GM18870 (cell line): ENCODE measurements around the gene GGA1.
"Not testable (repeated sequence)": the region's sequence is repeated elsewhere in the genome, so short reads cannot be mapped to it uniquely, and the experiment has no call there.

Experiments used
- ATAC-seq: cut with Tn5 transposase; IDR thresholded peaks from one replicate; pipeline ENCODE4 v1.9.1; 2021; ENCODE audit warnings: moderate library complexity; ENCODE audit not compliant: unreplicated experiment

The GGA1 gene

GRCh38 chr22:37571258-37571991 is 37.2 kb upstream of the GGA1 start:
- no peak for ATAC-seq

- no peak for ATAC-seq
Measured at GRCh38 chr22:37571992-37572373, 36.7 kb upstream of the GGA1 start.

GRCh38 chr22:37575490-37576003 is 33.1 kb upstream of the GGA1 start:
- no peak for ATAC-seq

DNA sequence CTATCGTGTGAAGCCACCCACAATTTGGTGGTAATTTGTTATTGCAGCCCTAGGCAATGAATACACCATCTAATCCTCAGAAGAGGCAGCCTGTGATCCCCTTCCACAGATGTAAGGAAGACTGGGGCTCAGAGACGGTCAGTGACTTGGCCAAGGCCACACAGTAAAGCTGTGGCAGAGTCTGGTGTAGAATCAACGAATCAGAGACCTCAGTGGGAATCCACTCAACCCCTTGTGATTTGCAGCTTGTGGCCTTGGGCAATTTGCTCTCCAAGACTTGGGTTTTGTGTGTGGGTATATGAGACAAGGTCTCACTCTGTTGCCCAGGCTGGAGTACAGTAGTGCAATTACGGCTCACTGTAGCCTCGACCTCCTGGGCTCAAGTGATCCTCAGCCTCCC is 30.6 kb upstream of the GGA1 start:
- no peak for ATAC-seq

DNA sequence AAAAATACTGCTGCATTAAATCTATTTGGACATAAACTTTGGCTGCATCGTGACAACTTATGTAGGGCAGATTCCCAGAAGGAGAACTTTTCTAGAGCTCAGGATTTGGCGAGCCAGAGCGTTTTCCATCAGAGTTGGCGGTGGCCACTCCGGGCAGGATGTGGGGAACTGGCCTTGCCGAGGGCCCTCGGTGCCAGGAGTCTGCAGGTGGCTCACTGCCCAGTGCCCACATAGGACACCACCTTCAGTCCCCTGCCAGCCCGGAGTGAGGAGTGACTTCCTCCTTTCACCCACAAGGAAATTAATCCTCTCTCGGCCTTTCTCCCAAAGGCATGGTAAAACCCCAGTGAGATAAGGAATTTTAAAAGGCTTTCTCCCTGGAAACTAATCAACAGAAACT is 27.1 kb upstream of the GGA1 start:
- ATAC-seq: no peak

- no peak for ATAC-seq
Measured at GRCh38 chr22:37582526-37582925, 26.1 kb upstream of the GGA1 start.

GRCh38 chr22:37588546-37589215 is 20.0 kb upstream of the GGA1 start:
- no peak for ATAC-seq

DNA sequence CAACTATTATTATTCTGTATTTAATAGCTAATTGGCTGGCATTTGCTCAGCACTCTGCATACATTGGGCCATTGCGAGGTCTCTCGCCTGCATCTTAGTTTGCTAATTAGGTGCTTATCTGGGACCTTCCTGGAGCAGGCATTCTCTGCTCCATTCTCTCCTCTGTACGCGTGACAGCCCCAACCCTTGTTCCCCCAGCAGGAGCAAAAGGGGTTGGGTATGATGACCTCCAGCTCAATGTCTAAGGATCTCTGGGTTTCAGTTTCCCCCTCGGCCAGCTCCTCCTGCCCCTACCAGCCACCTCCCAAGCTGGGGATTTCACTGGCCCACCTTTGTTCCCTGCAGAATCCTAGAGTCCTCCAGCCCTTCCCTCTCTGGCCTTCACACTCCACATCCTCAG is 19.0 kb upstream of the GGA1 start:
- no peak for ATAC-seq

GRCh38 chr22:37591081-37591480 is 17.6 kb upstream of the GGA1 start:
- not testable (repeated sequence) for ATAC-seq

- no peak for ATAC-seq
Measured at GRCh38 chr22:37591823-37592404, 16.7 kb upstream of the GGA1 start.

GRCh38 chr22:37594237-37594636 is 14.4 kb upstream of the GGA1 start:
- no peak for ATAC-seq

GRCh38 chr22:37599153-37599552 is 9.5 kb upstream of the GGA1 start:
- no peak for ATAC-seq

DNA sequence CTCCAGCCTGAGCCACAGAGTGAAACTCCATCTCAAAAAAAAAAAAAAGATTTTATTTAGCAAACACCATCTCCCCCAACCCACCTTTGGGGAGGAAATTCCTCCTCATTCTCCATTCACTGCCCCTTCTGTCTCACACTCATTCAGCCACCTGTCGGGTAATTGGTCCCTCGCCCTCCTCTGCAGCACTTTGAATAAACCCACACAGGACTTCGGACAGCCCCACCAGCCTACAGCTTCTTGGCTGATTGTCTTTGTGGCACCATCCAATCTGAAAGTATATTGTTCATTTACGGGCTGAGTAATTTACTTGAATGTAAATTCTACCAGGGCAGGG is 7.5 kb upstream of the GGA1 start:
- no peak for ATAC-seq

GRCh38 chr22:37601540-37602442 is 6.8 kb upstream of the GGA1 start:
- ATAC-seq: no peak

DNA sequence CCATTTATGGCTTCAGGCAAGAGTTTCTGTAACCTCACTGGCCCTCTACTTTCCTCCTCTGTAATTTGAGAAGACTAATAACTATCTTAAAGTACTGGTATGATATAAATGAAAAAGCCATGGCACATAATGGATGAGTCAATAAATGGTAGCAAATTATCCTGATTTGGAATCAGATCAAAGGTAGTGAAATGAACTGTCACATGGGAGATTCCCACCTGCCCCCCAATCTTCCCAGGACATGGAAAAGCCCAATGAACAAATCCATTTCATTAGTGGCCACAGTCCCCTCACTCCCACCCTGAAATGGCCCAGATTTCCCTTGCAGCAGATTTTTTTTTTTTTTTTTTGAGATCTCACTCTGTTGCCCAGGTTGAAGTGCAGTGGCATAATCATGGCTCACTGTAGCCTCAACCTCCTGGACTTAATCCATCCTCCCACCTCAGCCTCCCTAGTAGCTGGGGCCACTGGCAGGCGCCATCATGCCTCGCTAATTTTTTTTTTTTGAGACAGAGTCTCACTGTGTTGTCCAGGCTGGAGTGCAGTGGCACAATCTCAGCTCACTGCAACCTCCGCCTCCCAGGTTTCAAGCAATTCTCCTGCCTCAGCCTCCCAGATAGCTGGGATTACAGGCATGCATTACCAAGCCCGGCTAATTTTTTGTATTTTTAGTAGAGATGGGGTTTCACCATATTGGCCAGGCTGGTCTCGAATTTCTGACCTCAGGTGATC is 5.9 kb upstream of the GGA1 start:
- ATAC-seq: not testable (repeated sequence)

GRCh38 chr22:37604074-37604473 is 4.6 kb upstream of the GGA1 start:
- no peak for ATAC-seq

GRCh38 chr22:37604875-37605274 is 3.8 kb upstream of the GGA1 start:
- ATAC-seq: no peak

GRCh38 chr22:37607010-37607934 is 1.4 kb upstream of the GGA1 start:
- no peak for ATAC-seq

GRCh38 chr22:37607935-37608476 is 628 bp upstream of the GGA1 start:
- ATAC-seq: peak; percentile 1
